ENCODE results near the gene IL3. TPM values are rescaled to one million over a fixed set of nuclear protein-coding genes. Genes with fewer than 3 reads are reported as not detected.

IL3 gene
- total RNA-seq, 1 experiment from 2014 or later: not detected

DNA sequence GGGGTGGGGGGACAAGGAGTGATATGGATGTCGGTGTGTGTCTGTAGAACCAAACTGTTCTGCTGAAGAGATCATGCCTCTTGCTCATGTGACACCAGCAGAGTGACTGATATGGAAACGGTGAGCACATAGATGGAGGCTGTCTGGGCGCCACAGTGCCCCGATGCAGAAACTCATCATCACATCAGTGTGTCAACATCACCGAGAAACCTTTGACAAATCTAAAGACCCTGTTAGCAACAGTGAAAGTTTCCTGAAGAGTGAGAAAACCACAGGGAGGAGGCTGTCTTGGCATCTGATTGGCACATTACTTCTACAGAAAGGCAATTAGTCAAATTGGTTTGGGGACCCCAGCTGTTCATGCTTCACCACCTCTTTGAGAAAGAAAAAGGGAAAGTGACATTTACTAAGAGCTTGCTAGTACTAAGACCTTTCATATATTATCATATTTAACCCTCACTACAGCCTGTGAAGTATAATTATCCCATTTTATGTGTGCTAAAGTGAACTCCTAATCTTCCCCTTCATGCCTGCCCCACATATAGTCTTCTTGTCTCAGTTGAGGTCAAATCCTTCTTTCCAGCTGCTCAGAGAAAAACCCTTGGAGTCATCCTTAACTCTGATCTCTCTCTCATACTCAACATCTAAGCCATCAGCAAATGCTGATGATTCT, 38.8 kb downstream of the IL3 start:
- Mint-ChIP-seq H3K9me3 (no peaks in the 10 kb centered on the region), H3K27me3 (ENCODE audit: low read depth) (no peaks in the 10 kb centered on the region), H3K27ac (no peak overlapping the region), H3K4me3 (no peak overlapping the region), H3K4me1 (no peaks in the 10 kb centered on the region), H3K36me3 (no peaks in the 10 kb centered on the region)
- POLR2A ChIA-PET: no interaction called here
- no peak for TF ChIP-seq NR3C1 (CRISPR knock-in tag; conservative IDR thresholded peaks at IDR 0.05; ENCODE audit: low read depth)
- TF ChIP-seq MXD4 (CRISPR knock-in tag; IDR thresholded peaks at IDR 0.05; ENCODE audit: borderline replicate concordance): no peak
- no peak for TF ChIP-seq NFE2L1 (CRISPR knock-in tag; IDR thresholded peaks at IDR 0.05)
- no peak for TF ChIP-seq JUN (CRISPR knock-in tag; IDR thresholded peaks at IDR 0.05)
- no peak for TF ChIP-seq FOXJ3 (CRISPR knock-in tag; IDR thresholded peaks at IDR 0.05; ENCODE audit: borderline replicate concordance)
- no peak for TF ChIP-seq ZSCAN18 (CRISPR knock-in tag; IDR thresholded peaks at IDR 0.05)
- no peak for TF ChIP-seq ZNF671 (CRISPR knock-in tag; IDR thresholded peaks at IDR 0.05)
- no peak for TF ChIP-seq ZNF263 (CRISPR knock-in tag; IDR thresholded peaks at IDR 0.05; ENCODE audit: low read depth)
- TF ChIP-seq, protein P1, sequence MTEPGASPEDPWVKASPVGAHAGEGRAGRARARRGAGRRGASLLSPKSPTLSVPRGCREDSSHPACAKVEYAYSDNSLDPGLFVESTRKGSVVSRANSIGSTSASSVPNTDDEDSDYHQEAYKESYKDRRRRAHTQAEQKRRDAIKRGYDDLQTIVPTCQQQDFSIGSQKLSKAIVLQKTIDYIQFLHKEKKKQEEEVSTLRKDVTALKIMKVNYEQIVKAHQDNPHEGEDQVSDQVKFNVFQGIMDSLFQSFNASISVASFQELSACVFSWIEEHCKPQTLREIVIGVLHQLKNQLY (CRISPR knock-in tag; IDR thresholded peaks at IDR 0.05): no peak
- TF ChIP-seq TEAD1 (CRISPR knock-in tag; IDR thresholded peaks at IDR 0.05): no peak
- TF ChIP-seq, protein P2, sequence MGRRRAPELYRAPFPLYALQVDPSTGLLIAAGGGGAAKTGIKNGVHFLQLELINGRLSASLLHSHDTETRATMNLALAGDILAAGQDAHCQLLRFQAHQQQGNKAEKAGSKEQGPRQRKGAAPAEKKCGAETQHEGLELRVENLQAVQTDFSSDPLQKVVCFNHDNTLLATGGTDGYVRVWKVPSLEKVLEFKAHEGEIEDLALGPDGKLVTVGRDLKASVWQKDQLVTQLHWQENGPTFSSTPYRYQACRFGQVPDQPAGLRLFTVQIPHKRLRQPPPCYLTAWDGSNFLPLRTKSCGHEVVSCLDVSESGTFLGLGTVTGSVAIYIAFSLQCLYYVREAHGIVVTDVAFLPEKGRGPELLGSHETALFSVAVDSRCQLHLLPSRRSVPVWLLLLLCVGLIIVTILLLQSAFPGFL (CRISPR knock-in tag; IDR thresholded peaks at IDR 0.05; ENCODE audit: borderline replicate concordance): no peak
- ATAC-seq (no peak), DNase-seq (ENCODE audit: low spot score) (no peak)
- CTCF ChIA-PET: no interaction called here

GRCh38 chr5:132099905-132100304, 39.5 kb downstream of the IL3 start:
- DNase-seq (ENCODE audit: low spot score) (no peak), ATAC-seq (no peak)
- H3K27me3 Mint-ChIP-seq (ENCODE audit: low read depth): no peaks in the 10 kb centered on the region
- no peak overlapping the region for H3K4me3 Mint-ChIP-seq
- H3K4me1 Mint-ChIP-seq: no peaks in the 10 kb centered on the region
- CTCF ChIA-PET: no interaction called here
- POLR2A ChIA-PET: no interaction called here
- no peak overlapping the region for H3K27ac Mint-ChIP-seq
- H3K36me3 Mint-ChIP-seq: no peaks in the 10 kb centered on the region
- H3K9me3 Mint-ChIP-seq: no peaks in the 10 kb centered on the region
- TF ChIP-seq, protein P3, sequence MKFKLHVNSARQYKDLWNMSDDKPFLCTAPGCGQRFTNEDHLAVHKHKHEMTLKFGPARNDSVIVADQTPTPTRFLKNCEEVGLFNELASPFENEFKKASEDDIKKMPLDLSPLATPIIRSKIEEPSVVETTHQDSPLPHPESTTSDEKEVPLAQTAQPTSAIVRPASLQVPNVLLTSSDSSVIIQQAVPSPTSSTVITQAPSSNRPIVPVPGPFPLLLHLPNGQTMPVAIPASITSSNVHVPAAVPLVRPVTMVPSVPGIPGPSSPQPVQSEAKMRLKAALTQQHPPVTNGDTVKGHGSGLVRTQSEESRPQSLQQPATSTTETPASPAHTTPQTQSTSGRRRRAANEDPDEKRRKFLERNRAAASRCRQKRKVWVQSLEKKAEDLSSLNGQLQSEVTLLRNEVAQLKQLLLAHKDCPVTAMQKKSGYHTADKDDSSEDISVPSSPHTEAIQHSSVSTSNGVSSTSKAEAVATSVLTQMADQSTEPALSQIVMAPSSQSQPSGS (CRISPR knock-in tag; IDR thresholded peaks at IDR 0.05; ENCODE audit: borderline replicate concordance, low read depth): no peak
- TF ChIP-seq TP53 (CRISPR knock-in tag; IDR thresholded peaks at IDR 0.05): no peak
- TF ChIP-seq, protein P4, sequence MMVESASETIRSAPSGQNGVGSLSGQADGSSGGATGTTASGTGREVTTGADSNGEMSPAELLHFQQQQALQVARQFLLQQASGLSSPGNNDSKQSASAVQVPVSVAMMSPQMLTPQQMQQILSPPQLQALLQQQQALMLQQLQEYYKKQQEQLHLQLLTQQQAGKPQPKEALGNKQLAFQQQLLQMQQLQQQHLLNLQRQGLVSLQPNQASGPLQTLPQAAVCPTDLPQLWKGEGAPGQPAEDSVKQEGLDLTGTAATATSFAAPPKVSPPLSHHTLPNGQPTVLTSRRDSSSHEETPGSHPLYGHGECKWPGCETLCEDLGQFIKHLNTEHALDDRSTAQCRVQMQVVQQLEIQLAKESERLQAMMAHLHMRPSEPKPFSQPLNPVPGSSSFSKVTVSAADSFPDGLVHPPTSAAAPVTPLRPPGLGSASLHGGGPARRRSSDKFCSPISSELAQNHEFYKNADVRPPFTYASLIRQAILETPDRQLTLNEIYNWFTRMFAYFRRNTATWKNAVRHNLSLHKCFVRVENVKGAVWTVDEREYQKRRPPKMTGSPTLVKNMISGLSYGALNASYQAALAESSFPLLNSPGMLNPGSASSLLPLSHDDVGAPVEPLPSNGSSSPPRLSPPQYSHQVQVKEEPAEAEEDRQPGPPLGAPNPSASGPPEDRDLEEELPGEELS (CRISPR knock-in tag; IDR thresholded peaks at IDR 0.05): no peak
- TF ChIP-seq CREB1 (CRISPR knock-in tag; IDR thresholded peaks at IDR 0.05): no peak
- no peak for TF ChIP-seq JUN (CRISPR knock-in tag; IDR thresholded peaks at IDR 0.05)
- TF ChIP-seq, protein P5, sequence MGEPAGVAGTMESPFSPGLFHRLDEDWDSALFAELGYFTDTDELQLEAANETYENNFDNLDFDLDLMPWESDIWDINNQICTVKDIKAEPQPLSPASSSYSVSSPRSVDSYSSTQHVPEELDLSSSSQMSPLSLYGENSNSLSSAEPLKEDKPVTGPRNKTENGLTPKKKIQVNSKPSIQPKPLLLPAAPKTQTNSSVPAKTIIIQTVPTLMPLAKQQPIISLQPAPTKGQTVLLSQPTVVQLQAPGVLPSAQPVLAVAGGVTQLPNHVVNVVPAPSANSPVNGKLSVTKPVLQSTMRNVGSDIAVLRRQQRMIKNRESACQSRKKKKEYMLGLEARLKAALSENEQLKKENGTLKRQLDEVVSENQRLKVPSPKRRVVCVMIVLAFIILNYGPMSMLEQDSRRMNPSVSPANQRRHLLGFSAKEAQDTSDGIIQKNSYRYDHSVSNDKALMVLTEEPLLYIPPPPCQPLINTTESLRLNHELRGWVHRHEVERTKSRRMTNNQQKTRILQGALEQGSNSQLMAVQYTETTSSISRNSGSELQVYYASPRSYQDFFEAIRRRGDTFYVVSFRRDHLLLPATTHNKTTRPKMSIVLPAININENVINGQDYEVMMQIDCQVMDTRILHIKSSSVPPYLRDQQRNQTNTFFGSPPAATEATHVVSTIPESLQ (CRISPR knock-in tag; IDR thresholded peaks at IDR 0.05): no peak
- no peak for TF ChIP-seq CREM (CRISPR knock-in tag; IDR thresholded peaks at IDR 0.05)
- no peak for TF ChIP-seq ZSCAN18 (CRISPR knock-in tag; IDR thresholded peaks at IDR 0.05)
- TF ChIP-seq, protein P6, sequence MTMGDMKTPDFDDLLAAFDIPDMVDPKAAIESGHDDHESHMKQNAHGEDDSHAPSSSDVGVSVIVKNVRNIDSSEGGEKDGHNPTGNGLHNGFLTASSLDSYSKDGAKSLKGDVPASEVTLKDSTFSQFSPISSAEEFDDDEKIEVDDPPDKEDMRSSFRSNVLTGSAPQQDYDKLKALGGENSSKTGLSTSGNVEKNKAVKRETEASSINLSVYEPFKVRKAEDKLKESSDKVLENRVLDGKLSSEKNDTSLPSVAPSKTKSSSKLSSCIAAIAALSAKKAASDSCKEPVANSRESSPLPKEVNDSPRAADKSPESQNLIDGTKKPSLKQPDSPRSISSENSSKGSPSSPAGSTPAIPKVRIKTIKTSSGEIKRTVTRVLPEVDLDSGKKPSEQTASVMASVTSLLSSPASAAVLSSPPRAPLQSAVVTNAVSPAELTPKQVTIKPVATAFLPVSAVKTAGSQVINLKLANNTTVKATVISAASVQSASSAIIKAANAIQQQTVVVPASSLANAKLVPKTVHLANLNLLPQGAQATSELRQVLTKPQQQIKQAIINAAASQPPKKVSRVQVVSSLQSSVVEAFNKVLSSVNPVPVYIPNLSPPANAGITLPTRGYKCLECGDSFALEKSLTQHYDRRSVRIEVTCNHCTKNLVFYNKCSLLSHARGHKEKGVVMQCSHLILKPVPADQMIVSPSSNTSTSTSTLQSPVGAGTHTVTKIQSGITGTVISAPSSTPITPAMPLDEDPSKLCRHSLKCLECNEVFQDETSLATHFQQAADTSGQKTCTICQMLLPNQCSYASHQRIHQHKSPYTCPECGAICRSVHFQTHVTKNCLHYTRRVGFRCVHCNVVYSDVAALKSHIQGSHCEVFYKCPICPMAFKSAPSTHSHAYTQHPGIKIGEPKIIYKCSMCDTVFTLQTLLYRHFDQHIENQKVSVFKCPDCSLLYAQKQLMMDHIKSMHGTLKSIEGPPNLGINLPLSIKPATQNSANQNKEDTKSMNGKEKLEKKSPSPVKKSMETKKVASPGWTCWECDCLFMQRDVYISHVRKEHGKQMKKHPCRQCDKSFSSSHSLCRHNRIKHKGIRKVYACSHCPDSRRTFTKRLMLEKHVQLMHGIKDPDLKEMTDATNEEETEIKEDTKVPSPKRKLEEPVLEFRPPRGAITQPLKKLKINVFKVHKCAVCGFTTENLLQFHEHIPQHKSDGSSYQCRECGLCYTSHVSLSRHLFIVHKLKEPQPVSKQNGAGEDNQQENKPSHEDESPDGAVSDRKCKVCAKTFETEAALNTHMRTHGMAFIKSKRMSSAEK (CRISPR knock-in tag; IDR thresholded peaks at IDR 0.05; ENCODE audit: borderline replicate concordance): no peak
- no peak for TF ChIP-seq NR2C2 (CRISPR knock-in tag; IDR thresholded peaks at IDR 0.05)
- TF ChIP-seq TCF7 (CRISPR knock-in tag; IDR thresholded peaks at IDR 0.05; ENCODE audit: low read depth): no peak

All from WTC11 (cell line).